ENCODE results near the gene FOCAD.

Gene FOCAD

DNA sequence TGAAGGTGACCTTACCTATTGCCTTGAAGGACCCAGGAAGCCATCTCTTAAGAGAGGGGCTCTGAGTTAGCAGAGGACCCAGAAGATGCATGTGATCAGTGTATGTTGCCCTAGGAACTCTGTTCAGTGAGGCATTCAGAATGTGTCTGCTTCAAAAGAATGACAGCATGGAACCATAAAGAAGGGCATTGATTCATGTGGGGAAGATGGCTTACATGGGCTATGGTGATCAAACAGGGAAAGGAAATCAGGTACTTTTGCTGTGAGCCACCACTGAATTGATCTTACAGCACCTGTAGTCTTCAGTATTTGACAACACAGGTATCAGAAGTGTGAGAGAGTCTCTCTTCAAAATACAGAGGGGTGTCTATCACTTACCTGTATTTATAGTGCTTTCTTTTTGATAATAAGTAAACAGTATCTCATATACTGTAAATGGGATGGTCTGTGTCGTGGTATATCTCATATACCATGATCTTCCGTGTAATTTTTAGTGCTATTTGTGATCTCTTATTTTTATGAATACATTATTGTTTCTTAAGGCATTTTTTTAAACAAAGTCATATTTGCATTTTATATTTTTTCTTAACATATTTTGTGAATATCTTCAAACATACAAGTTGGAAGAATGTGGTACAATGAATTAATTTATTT, 57.0 kb downstream of the FOCAD start:
- DNase-seq: no peak

DNA sequence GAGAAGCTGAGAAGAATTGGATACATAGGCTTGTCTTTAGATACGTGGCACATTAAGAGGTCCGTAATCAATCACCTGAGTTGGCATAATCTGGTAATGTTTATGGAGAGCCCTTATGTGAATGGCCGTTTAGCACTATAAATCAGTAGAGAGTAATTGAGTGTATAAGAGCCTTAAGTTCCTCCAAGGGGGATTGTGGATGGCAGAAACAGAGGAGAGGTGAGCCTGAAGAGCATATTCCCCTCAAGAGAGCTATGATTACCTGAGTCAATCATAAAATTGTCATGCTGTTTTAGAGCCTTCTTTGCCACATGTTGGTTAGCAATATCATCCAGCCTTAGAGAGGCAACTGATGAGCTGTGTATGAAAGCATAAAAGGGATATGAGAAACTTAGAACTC, 58.8 kb downstream of the FOCAD start:
- no peak for DNase-seq

DNA sequence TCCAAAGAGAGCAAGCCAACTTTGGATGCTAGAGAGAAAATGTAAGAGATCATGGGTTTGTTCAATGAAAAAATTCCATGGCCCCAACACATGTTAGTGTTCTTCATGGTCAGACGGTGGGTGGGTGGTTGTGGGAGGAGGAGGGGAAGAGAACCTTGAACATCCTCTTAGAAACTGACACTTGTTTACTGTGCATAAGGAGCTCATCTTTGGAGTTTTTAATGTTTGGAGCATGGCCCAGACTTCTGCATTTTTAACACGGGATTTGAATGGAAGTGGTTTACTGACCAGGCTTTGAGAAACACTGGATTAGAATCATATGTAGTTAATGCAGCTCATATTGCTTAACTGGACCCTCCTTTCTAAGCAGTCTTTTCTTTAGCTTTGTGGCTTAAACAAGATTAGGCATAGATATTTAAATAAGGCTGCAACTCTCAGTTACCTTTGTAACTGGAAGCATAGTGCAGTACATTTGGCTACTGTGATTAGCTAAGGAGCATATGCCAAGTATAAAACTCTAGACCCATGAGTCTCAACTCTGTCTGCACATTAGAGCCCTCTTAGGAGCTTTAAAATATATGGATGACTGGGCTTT, 60.1 kb downstream of the FOCAD start:
- no peak for DNase-seq

DNA sequence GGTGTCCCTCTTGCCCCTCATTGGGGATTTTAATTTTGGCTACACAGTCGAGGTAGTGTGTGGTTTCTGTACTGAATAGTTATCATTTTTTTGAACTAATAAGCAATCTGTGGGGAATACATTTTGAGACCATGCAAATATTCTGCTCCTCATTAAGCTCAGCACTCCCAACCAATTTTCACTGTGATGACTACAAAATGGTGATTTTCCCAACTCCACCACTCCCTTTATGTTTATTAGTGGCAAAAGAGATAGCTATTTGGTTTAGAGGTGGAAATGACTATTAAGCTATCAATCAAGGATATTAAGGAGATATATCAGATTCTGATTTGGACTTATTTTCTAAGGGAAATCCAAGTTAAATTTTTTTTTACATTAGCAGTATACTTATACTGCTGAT, 62.9 kb downstream of the FOCAD start:
- no peak for DNase-seq

DNA sequence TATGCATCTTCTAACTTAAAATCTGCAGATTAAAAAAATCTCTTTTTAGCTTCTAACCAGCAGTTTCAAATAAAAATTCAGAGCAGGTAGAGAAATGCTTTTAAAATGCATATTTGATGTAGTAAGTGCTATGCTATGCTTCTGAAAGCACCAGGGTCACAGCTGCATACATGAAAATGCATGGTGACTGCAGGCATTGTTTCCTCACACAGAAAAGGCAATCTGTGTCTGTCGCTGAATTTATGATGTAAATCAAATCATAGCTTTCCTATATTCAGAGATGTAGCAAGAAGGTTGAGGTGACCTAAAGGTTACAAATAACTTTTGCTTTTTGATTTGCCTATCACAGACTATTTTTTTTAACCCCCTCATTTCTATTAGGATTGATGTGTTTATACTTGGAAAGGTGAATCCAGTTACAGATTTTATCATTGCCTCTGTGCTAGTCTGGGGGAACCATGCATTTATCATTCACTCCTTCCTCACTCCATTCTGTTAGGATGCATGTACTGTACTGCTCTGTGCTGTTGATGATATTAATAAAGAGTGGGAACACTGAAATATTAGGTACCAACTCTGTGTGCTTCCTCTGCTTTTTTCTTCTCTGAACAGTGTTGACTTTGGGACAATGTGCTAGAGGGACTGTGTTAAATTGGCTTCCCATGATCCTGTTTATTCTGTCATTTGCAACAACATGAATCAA, 65.6 kb downstream of the FOCAD start:
- DNase-seq: no peak

DNA sequence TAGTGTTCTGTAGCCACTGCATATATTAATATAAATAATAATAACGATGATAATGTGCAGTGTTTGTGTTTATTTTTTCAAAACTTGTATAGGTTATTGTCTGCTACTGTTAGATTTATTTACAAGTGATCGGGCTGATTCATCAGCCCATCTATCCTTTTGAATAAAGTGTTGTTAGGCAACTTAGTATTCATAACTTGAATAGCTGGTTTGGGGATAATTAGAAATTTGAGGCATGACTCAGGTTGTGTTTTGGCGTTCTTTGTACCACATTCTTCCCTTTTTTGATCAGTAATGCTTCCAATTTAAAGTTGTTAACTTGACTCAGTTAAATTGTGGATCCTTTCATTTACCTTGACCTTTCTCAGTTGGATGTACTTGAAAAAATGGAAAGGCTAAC, 69.7 kb downstream of the FOCAD start:
- no peak for DNase-seq

DNA sequence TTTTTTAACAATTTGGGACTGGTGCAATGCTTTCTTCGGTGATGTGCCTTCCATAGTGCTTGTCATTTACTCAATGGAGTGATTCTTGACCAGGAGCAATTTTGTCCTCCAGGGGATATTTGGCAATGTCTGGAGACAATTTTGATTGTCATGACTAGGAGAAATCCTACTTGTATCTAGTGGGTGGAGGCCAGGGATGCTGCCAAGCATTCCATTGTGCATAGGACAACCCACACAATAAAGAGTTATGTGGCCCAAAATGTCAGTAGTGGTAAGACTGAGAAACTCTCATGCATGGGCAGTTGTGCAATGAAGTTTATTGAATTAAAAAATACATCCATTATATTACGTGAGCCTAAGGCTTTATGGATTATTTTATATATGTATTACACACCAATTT, 70.5 kb downstream of the FOCAD start:
- DNase-seq: no peak

DNA sequence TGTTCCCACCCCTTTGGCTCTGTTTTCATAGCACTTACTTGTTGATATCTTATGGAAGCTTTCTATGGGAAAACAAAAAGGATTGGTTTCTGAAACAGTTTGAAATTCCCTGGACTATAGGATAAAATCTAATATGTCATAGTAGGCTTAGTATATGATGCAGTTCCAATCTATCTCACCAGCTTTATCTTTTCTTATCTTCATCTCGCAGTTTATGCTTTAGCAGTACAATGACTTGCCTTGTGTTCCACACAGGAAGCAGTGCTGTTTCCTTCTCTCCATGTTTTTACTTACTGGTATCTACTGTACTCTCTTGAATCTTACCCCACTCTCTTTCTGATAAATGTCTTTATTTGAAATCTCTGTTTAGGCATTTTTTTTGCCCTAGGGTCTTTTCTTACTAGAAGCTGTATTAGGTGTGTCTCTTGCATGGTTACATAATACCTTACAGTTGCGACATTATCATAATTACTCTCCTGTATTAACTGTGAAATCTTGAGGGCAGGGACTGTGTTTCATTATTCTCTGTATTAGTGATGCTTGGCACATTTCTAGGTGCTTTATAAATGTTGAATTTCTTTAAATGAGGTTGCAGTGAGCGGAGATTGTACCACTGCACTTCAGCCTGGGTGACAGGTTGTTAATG, 76.3 kb downstream of the FOCAD start:
- no peak for DNase-seq

DNA sequence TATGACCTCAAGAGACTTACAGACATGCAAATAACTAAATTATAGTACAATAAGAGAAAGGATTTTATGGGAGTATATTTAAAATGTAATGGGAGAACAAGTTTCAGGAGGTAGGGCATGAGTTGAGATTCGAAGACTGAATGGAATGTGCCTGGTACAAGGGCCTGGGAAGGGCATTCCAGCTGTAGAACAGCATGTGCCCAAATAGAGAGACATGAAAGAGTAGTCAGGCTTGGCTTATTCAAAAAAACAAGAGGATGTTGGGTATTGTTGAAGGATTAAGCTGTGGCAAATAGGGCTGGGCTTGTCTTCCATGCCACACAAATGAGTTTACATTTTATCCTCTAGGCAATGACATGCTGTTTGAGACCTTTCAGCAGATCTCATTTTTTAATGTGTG, 86.9 kb downstream of the FOCAD start:
- DNase-seq: no peak

DNA sequence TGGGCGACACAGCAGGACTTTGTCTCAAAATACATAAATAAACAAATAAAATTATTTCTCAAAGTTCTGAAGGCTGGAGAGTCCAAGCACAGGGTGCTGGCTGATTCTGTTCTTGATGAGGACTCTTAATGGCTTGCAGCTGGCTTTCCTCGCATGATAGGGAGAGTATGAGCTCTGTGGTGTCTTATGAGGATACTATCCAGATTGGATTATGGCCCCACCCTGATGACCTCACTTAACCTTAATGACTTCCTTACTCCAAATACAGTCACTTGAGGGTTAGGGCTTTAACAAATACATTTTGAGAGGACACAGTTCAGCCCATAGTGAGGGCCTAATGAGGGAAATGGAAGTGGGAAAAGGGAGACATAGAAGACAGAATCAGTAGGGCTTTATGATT, 87.7 kb downstream of the FOCAD start:
- no peak for DNase-seq

DNA sequence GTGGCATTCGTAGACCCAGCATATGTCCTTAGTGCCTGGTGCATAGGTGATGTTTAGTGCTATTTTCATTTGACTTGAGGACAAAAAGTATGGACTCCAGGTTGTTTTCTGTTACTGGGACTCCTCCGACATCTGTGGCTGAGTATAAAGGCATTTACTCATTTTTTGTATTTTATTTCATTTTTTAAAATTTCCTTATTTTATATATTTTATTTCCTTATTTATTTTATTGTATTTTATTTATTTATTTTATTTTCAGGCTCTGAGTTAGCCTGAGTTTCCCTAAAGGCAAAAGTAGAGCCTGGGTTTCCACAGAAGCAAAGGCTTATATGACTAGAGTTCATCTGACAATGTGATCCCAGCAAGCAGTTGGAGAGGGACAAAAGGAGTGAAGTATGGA, 91.6 kb downstream of the FOCAD start:
- DNase-seq: no peak

DNA sequence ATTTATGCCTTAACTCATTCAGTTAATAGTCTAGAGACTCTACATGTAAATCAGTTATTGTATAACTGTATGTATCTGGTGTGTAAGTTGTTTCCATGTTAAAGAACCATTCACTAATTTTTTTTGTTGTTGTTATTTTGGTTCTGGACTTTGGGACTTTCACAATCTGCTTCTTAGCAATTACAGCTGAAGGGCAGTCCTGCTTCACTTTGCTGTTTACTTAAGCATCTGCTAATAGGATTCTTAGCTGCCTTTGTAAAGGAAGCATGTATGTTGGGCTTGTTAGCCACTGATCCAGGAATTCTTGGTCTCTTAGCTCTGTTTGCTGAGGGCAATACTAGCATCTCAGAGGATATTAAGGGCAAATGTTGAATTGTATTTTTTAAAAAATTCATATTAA, 97.0 kb downstream of the FOCAD start:
- DNase-seq: no peak

DNA sequence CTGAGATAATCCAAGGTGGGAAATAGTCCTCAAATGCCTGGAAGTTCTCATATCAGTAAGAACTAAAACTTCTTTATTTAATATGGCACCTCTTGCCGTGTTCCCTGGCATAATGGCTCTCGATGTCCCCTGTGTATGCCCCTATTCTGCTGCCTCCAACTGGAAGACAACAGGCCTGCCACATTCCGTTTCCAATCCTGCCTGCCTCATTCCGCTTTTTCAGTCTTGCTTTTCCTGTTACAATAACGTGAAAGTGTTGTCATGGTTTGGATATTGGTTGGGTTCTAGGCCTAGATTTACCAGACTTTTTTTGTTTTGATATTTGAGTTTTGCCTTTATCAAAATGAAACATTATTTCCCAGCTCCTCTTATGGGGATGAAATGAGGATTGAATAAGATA, 98.2 kb downstream of the FOCAD start:
- no peak for DNase-seq

DNA sequence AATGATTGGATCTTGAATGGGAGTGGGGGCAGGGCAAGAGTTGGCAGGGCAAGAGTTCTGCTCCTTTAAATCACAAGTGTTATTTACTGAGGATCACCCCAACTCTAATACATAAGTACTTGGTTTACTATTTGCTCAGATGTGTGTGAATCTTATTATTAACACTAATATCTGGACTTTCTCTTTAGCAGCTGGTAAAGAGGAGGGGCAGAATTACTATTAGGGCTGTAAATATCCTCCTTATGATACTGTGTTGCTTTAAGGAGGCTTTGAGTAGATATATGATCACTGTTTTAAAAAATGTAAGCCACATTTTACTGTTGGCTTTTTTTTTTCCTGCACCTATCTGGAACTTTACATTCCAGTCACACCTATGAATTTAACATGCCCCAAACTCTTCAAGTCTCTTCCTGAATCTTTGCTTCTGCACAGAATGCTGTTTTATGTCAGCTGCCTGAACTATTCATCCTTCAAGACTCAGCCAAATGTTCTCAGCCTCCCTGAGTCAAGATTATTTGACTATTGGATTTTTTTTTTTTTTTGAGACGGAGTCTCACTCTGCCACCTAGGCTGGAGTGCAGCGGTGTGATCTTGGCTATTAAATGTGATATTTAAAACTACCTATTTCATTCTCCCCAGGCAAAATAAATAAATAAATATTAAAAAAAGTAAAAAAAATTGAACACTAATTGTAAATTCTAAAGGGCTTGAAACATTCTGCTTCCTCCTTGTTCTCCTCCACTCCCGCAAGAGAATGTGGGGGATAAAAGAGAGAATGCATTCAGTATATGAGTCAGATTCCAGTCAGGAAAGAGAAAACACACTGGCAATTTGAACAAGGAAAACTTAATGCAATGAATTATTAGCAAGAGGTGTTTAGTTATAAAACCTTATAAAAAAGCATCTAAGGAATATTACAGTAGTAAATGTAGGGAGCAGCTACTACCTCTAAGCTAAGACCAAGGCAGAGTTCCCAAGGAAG, 99.3 kb downstream of the FOCAD start:
- no peak for DNase-seq

DNA sequence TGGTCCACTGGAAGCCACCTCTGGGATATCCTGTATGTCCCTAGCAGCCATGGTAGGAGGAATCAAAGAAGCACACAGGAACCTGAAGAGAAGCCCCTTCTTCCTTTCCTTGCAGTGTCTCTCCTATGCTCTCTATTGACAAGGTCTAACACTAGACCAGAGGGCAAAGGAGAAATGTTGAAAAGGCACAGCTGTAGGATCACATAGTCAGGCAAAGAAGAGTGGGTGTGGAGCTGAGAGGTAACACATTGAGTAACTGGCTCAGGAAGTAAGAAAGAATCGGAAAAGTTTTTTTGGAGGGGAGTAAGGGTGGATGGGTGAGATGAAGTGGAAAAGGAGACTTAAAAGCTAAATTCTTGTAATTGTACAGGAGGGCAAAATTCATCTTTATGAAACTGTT, 100.1 kb downstream of the FOCAD start:
- DNase-seq: no peak

DNA sequence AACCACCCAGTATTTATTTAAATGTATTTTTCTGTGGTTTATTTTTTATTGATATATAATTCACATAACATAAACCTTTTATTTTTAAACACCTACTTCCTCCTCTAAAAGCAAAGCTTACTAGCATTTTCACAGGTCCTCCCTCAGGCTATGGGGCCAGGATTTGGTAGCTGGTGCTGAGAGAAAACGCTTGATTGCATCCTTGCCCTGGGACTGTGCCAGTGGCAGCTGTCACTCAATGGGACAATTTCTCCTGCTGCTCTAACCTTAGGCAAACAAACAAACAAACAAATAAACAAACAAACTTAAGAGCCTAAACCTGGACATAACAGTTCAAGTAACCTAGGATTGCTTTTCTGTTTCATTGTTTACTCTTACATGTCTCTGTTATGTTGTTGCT, 102.7 kb downstream of the FOCAD start:
- DNase-seq: no peak

DNA sequence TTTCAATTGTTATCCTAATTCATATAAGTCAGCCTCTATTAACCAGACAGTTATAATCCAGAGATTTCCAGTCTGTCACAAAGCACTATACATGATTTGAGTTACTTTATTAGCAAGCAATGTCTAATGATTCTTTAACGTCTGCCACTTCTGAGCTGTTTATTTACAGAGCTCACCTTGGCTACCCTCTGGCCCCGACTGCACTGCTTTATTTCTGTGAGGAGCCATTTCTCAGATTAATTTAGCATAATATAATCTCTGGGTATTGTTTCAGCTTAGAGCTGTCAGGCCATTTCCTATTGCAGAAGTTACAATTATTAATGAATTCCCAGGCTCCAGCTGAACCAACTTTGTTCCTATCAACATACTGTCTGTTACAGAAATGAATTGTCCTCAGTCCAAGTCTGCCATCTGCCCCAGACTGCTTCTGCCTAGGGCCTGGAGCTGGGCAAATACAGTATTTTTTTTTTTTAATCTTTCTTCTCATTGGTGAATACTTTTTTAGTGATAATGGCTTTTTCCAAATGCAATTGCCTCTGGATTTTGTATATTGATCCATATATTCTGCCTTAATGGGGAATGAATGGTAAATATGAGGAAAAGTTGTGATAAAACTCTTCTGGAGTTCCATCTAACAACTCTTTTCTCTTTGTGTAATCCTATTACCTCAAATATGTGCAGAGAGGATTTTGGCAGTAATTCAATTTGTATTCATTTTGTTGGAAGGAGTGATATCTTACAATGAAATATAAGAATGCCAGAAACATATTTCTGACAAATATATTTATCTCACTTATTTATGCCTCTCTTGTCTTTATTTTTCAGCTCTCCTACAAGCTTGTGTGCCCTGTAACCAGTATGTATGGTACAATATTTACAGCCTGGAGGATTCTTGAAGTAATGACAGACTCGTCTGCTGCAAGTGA, 104.7 kb downstream of the FOCAD start:
- DNase-seq: no peak

DNA sequence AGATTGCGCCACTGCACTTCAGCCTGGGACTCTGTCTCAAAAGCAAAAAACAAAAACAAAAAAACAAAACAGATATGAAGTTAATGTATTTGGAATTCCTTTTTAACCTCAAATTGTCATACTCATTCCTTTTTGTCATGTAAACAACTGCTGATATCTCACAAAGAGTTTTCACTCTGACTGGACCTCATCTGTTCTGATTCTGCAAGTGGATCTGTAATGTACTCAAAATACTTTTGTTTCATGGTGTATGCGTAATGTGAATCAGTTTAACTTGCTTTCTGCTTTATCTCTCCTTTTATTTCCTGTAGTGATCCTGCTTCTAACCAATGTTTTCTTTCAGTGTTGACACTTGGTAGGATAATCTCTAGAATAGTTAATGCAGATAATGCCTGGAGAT, 106.7 kb downstream of the FOCAD start:
- no peak for DNase-seq

DNA sequence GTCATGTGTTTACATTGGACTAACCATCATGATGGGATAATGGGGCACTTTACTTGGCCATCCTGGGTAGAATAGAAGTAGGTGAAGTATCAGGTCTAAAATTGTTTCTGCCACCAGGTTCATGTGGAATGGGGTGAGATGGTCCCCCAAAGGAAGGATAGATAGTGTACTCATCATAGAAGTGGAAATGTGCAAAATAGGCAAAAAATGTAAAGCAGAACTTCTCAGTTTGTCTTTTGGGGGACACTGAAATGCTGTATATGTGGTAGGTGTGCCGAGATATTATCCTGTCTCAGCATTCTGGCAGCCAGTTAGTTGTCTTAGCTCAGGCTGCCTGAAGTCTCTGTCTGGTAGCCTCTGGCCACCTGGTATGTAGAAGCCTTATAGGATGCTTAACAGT, 107.6 kb downstream of the FOCAD start:
- no peak for DNase-seq

DNA sequence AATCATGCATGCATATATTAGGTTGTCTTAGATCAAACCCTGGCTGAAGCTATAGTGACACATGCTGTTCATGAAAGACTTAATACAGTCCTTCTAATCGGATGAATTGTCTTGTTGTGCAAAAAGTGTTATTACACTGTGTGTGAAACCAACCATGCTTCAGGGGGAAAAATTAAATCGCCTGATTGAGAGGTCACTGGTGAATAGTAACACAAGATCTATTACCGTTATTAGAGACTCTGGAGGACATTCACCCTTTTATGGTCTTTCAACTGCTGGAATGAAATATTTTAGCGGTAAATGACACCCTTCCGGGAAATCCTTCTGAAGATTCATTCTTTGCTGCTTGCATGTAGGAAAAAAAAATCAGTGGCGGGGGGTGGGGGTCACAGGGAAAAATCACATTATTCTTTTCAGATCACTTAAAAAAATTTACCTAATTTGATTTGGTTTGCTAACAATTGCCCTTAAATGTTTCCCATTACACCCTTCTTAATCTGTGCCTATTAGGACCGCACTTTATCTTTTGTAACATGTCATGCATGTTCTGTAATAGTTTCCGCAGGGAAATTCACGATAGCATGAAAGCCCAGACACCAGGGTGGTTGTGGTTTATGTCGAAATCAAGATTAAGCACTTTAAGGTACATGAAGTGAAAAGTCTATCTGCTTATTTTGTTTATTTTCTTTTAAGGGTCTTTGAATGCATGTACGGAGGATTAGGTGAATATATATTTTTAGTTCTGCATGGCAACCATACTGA, 120.6 kb downstream of the FOCAD start:
- DNase-seq: no peak

DNA sequence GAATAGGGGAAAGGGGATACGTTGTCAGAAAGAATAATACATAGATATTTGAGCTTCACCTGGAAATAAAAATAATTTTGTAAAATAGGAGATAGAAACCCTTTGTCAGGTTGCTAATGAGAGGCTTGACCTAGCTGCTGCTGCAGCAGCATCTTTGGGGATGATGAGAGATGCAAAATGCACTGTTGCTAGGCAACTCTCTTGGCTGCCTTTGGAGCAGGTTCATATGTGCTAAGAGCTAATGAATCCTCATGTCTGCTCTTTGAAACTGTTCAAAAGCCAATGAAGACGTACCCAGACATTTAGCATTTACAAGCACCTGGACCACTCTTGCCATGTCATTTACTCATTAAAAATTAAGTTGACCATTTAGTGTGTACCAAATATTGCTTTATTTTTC, 121.7 kb downstream of the FOCAD start:
- DNase-seq: no peak
